A673 (cell line): Measurements from ENCODE around the gene EDIL3. TPM values are rescaled to one million over a fixed set of nuclear protein-coding genes. Genes with fewer than 3 reads are reported as not detected.

Source experiments
- BruUV-seq: library from RNA; stranded (reverse); fragments of 400-500 nt; replicated peaks from 2 replicates; lab custom pipeline; 2021; lab: Mats Ljungman, UMichigan
- CTCF ChIA-PET: fragments of 300-600 bp; sonication (Branson Sonifier 250); formaldehyde crosslinking; loops from one replicate; lab custom pipeline; 2022; ENCODE audit warnings: antibody characterized with exemption; lab: Charles Lee
- POLR2A ChIA-PET: fragments of 300-600 bp; sonication (Branson Sonifier 250); formaldehyde crosslinking; loops from one replicate; lab custom pipeline; 2022; ENCODE audit warnings: antibody characterized with exemption; ENCODE audit not compliant: low non-redundant PET; lab: Charles Lee
- DNase-seq: peaks from one replicate; pipeline ENCODE4 v3.0.0-alpha.2; 2015; ENCODE audit warnings: low spot score
- H3K27ac ChIP-seq: fragments of 200-600 bp; sonication (generic); 2 replicates; pipeline ENCODE4 v1.5.1; 2016; ENCODE audit warnings: mixed run types, low read depth, mild to moderate bottlenecking, mixed read lengths, antibody characterized with exemption, low read length; ENCODE audit not compliant: poor library complexity, severe bottlenecking
- H3K27me3 ChIP-seq: fragments of 200-600 bp; sonication (generic); replicated peaks from 2 replicates; pipeline ENCODE4 v1.6.1; 2017; ENCODE audit warnings: mixed run types, low read depth, mild to moderate bottlenecking, mixed read lengths, antibody characterized with exemption, low read length; ENCODE audit not compliant: insufficient read depth, poor library complexity
- H3K36me3 ChIP-seq: fragments of 200-600 bp; sonication (generic); 2 replicates; pipeline ENCODE4 v1.6.1; 2016; ENCODE audit warnings: mixed run types, mild to moderate bottlenecking, mixed read lengths, antibody characterized with exemption, low read length; ENCODE audit not compliant: insufficient read depth, poor library complexity, severe bottlenecking
- H3K4me1 ChIP-seq: fragments of 200-600 bp; sonication (generic); 2 replicates; pipeline ENCODE4 v1.6.1; 2017; ENCODE audit warnings: mixed run types, mild to moderate bottlenecking, mixed read lengths, antibody characterized with exemption, low read length; ENCODE audit not compliant: insufficient read depth, poor library complexity, severe bottlenecking
- H3K4me3 ChIP-seq: fragments of 200-600 bp; sonication (generic); 2 replicates; pipeline ENCODE4 v1.5.1; 2016; ENCODE audit warnings: low read depth, mixed run types, mild to moderate bottlenecking, mixed read lengths, low read length; ENCODE audit not compliant: poor library complexity, severe bottlenecking
- H3K9me3 ChIP-seq: fragments of 200-600 bp; sonication (generic); 2 replicates; pipeline ENCODE4 v1.6.1; 2016; ENCODE audit warnings: mixed run types, low read depth, mild to moderate bottlenecking, mixed read lengths, antibody characterized with exemption, low read length; ENCODE audit not compliant: poor library complexity, severe bottlenecking
- CTCF ChIP-seq: fragments of 300-800, 200-600 bp; sonication (generic); conservative IDR thresholded peaks from 2 replicates; pipeline ENCODE4 v1.5.1; 2017; ENCODE audit warnings: low read depth, mild to moderate bottlenecking, antibody characterized with exemption, low read length, moderate library complexity, mixed read lengths
- EZH2 ChIP-seq: fragments of 200-600 bp; sonication (generic); IDR thresholded peaks from 2 replicates; pipeline ENCODE4 v1.6.1; 2017; ENCODE audit warnings: borderline replicate concordance, low read depth, mild to moderate bottlenecking, mixed read lengths, antibody characterized with exemption, low read length; ENCODE audit not compliant: poor library complexity, severe bottlenecking
- intact Hi-C: fragments of 100-400 bp; cut with micrococcal nuclease; formaldehyde crosslinking; loops from one replicate; pipeline ENCODE4 v1.10.0; 2022; ENCODE audit not compliant: unreplicated experiment
- total RNA-seq: library from RNA; stranded (reverse); gene quantifications from 2 replicates; pipeline ENCODE4 v1.2.3, GENCODE V29; 2021

The EDIL3 gene
- total RNA-seq, 1 experiment from 2014 or later, result 4.6 TPM

GRCh38 chr5:84272771-84273516 is 111.7 kb downstream of the EDIL3 start:
- no TSS peak for BruUV-seq
- Histone ChIP-seq H3K27ac (no peak overlapping the region), H3K4me1 (no peaks in the 10 kb centered on the region), H3K27me3 (no peaks in the 10 kb centered on the region), H3K4me3 (no peak overlapping the region), H3K9me3 (no peaks in the 10 kb centered on the region), H3K36me3 (no peaks in the 10 kb centered on the region)
- DNase-seq, result no peak
- TF ChIP-seq CTCF, result no peak
- no peak for TF ChIP-seq EZH2
- ChIA-PET POLR2A (no interaction called here), CTCF (no interaction called here)
- intact Hi-C loops, result loop anchor here (10.0 kb wide), 1 partner anchor 182 kb away; no protein-coding TSS in a partner anchor

- no TSS peak for BruUV-seq
- intact Hi-C loops, result no loop called here
- POLR2A ChIA-PET, result no interaction called here
- Histone ChIP-seq H3K4me1 (no peaks in the 10 kb centered on the region), H3K27ac (no peak overlapping the region), H3K9me3 (no peaks in the 10 kb centered on the region), H3K36me3 (no peaks in the 10 kb centered on the region), H3K27me3 (no peaks in the 10 kb centered on the region), H3K4me3 (no peak overlapping the region)
- CTCF ChIA-PET, result no interaction called here
- TF ChIP-seq EZH2 (no peak), CTCF (no peak)
- no peak for DNase-seq
Observed at GRCh38 chr5:84265739-84266550, 118.7 kb downstream of the EDIL3 start.

GRCh38 chr5:84265130-84265529 is 119.5 kb downstream of the EDIL3 start:
- ChIA-PET CTCF (no interaction called here), POLR2A (no interaction called here)
- Histone ChIP-seq H3K36me3 (no peaks in the 10 kb centered on the region), H3K4me1 (no peaks in the 10 kb centered on the region), H3K27ac (no peak overlapping the region), H3K9me3 (no peaks in the 10 kb centered on the region), H3K27me3 (no peaks in the 10 kb centered on the region), H3K4me3 (no peak overlapping the region)
- TF ChIP-seq CTCF (no peak), EZH2 (no peak)
- intact Hi-C loops, result no loop called here
- BruUV-seq, result no TSS peak
- no peak for DNase-seq
